H1 (cell line): Measurements from ENCODE around the gene CLIC1.

Source experiments
- BCL11A ChIP-seq, 2 experiments: IDR thresholded peaks; one replicate each; pipeline ENCODE4 v1.6.1; 2011; ENCODE audit warnings: low read depth in 2 of 2, low read length in 2 of 2, mild to moderate bottlenecking in 2 of 2
- CBX8 ChIP-seq: fragments of 300-800, 300-1000 bp; sonication (generic); IDR thresholded peaks from 2 replicates; pipeline ENCODE4 v1.7.1; 2016; ENCODE audit warnings: low read depth, low read length, borderline replicate concordance
- EP300 ChIP-seq, 2 experiments: IDR thresholded peaks; 1 replicate in 1 of 2; 2 replicates in 1 of 2; pipeline ENCODE4 v1.6.1; 2011 to 2012; ENCODE audit warnings: low read depth in 2 of 2, low read length in 2 of 2, mild to moderate bottlenecking in 2 of 2, borderline replicate concordance in 1 of 2, inconsistent platforms in 1 of 2, moderate library complexity in 1 of 2
- GABPA ChIP-seq: IDR thresholded peaks from 2 replicates; pipeline ENCODE4 v1.6.1; 2011; ENCODE audit warnings: mild to moderate bottlenecking, low read length, moderate library complexity, borderline replicate concordance; ENCODE audit not compliant: insufficient read depth
- GTF2F1 ChIP-seq: IDR thresholded peaks from 2 replicates; pipeline ENCODE4 v1.6.1; 2012; ENCODE audit warnings: low read depth, low read length, improper control_type of control experiment, borderline replicate concordance
- YY1 ChIP-seq: IDR thresholded peaks from 2 replicates; pipeline ENCODE4 v1.6.1; 2011; ENCODE audit warnings: low read depth, mild to moderate bottlenecking, low read length
- TF ChIP-seq, protein P1 (sequence below), 3 experiments: IDR thresholded peaks; 1 replicate in 2 of 3; 2 replicates in 1 of 3; pipeline versions ENCODE4 v1.5.1 to v1.6.1; 2011; ENCODE audit warnings: low read length in 3 of 3, mild to moderate bottlenecking in 3 of 3, inconsistent platforms in 2 of 3, low read depth in 1 of 3, moderate library complexity in 1 of 3; ENCODE audit not compliant: insufficient read depth in 1 of 3; ENCODE audit errors: control extremely low read depth in 1 of 3

GRCh38 chr6:31776485-31776988 lies 40.2 kb upstream of the CLIC1 start:
- TF ChIP-seq GTF2F1, result no peak
- TF ChIP-seq CBX8, result no peak
- TF ChIP-seq, protein P1, sequence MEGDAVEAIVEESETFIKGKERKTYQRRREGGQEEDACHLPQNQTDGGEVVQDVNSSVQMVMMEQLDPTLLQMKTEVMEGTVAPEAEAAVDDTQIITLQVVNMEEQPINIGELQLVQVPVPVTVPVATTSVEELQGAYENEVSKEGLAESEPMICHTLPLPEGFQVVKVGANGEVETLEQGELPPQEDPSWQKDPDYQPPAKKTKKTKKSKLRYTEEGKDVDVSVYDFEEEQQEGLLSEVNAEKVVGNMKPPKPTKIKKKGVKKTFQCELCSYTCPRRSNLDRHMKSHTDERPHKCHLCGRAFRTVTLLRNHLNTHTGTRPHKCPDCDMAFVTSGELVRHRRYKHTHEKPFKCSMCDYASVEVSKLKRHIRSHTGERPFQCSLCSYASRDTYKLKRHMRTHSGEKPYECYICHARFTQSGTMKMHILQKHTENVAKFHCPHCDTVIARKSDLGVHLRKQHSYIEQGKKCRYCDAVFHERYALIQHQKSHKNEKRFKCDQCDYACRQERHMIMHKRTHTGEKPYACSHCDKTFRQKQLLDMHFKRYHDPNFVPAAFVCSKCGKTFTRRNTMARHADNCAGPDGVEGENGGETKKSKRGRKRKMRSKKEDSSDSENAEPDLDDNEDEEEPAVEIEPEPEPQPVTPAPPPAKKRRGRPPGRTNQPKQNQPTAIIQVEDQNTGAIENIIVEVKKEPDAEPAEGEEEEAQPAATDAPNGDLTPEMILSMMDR (IDR thresholded peaks at IDR 0.05; ENCODE audit: control extremely low read depth in 1 of 3, insufficient read depth in 1 of 3, low read depth in 1 of 3, low read length in 3 of 3), result no peak
- no peak for TF ChIP-seq EP300 (IDR thresholded peaks at IDR 0.05; ENCODE audit: borderline replicate concordance in 1 of 2, low read depth in 2 of 2, low read length in 2 of 2)
- TF ChIP-seq BCL11A (IDR thresholded peaks at IDR 0.05; ENCODE audit: low read depth in 2 of 2, low read length in 2 of 2), result no peak
- TF ChIP-seq GABPA, result no peak
- TF ChIP-seq YY1, result no peak
